Stimulated activated CD4-positive, alpha-beta T cell treated with anti-CD3 and anti-CD28 coated beads, Interleukin-15, amount 100 ng/mL, for 24 hours (primary cell): ENCODE results near the gene HPGDS.
"Not testable (repeated sequence)": the region's sequence is repeated elsewhere in the genome, so short reads cannot be mapped to it uniquely, and the experiment has no call there.

Experiments
- DNase-seq: peaks from one replicate; pipeline ENCODE4 v3.0.0-alpha.2; 2020

Gene HPGDS

GRCh38 chr4:94307231-94307871 is 35.3 kb downstream of the HPGDS start:
- DNase-seq: no peak

DNA sequence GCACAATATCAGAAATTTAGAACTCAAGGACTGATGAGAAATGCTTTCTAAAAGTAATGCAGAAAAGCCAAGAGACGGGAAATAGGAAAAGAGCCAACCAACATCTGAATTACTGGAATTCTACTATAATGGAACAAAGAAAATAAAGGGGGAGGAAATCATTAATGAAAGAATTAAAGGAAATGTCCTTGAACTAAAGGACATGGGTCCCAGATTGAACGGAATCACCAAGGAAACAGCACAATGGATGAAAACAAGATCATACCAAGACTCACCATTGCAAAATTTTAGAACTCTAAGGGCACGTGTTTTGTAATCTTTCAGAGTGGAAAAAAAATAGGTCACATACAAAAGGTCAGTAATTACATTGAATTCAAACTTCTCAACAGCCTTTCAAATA is 35.9 kb downstream of the HPGDS start:
- no peak for DNase-seq

DNA sequence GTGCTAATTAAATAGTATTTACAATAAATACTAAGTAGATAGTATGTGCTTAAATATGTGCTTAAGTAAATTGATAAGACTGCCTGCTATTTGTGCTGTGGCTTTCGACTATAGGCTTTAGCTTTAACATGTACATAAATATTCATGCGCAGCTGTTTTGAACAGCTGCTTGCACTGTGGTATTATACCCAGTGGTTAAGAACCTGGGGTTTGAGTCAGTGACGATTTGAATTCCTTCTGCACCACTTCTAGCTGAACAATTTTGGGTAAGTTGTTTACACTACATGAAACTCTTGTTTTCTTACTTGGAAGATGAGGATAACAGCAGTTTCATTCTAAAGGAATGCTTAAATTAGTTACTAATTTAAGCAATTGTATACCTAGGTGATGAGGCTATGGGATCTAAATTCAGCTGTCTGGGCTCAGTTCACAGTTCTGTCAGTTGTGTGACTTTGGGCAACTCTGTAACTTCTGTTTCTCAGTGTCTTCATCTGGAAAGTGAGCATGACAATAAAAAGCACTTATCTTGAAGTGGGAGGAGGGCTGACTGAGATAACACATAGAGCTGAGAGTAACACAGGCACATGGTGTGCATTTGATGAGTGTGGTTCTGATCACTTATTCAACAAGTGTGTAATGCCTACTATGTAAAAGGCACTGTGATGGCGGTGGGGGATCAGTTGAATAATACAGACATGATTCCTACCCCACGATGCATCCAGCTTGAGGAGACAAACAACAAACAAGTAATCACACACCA is 37.0 kb downstream of the HPGDS start:
- no peak for DNase-seq

- no peak for DNase-seq
These were observed 38.2 kb downstream of the HPGDS start for GRCh38 chr4:94304365-94304971.

- no peak for DNase-seq
These were observed 40.4 kb downstream of the HPGDS start for GRCh38 chr4:94302191-94302590.

DNA sequence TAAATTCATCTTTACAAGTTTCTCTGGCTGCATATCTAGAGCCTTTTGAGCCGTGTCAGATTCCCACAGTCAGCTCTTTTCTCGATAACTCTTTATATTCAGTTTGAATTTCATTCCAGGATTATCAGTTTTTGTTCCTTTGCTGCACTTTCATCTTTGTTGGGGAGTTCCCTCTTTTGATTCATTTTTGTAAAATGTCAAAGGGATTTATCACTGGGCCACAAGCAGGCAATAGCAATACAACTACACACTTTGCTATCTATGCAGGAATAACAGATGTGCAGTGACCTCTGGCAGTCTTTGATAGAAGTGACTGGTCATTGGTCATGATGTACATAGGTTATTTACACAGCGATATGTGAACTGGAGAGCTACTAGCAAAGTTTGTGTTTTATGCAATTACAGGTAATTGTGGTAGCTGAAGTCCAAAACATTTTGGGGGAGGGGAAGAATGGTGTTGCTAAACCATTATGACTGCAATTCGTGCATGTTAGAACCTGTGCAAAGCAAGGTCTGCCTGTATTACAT is 43.8 kb downstream of the HPGDS start:
- no peak for DNase-seq

DNA sequence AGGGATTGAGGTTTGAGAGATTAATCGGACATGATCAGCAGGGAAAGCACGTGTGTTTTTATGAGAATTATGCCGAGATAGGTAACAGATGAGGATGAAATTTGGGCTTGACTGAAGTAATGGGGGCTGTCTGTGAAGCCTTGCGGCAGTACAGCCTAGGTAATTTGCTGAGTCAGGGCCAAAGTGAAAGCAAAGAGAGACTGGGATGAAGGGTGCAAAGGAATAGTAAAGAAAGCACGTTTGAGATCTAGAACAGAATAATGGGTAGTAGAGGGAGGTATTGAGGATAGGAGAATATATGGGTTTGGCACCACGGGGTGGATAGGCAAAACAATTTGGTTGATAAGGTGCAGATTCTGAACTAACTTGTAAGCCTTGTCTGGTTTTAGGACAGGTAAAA is 47.2 kb downstream of the HPGDS start:
- not testable (repeated sequence) for DNase-seq

- not testable (repeated sequence) for DNase-seq
These were observed 48.7 kb downstream of the HPGDS start for GRCh38 chr4:94293981-94294380.

DNA sequence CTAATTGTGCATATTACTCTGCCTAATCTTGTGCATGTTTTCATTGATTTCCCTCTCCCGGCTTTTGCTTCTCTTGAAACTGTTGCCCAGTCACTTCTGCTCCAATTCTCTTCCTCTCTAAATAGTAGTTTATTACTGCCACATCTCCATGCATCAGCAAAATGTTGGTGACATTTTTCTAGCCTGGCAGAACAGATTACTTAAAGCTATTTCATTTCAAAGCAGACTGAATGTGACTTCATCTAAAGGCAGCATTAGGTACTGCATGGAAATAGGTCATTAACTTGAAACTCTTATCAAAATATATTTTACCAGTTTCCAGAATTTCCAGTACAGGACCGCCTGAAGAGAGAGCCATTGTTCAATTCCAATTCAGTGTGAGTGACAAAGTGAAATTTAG is 52.4 kb downstream of the HPGDS start:
- DNase-seq: no peak

GRCh38 chr4:94285666-94286065 is 57.0 kb downstream of the HPGDS start:
- DNase-seq: no peak

- no peak for DNase-seq
These were observed 57.7 kb downstream of the HPGDS start for GRCh38 chr4:94284889-94285288.

- DNase-seq: no peak
These were observed 63.9 kb downstream of the HPGDS start for GRCh38 chr4:94278781-94279180.

DNA sequence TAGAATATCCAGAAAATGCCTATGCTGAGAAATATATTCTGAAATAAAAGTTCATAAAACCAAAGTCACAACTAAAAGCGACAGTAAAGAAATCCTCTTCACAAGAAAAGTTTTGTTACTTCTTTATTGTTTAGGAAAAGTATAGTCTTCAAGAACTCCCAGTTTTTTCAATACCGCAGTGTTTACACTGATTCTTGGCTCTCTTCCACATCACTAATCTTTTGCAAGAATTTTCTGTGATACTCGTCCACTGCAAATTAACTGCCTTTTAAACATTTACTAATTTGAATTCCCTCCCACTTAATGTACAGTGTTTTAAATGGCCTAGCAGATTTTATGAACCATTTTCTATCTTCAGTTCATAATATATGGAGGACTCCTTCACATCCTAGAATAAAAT is 65.1 kb downstream of the HPGDS start:
- no peak for DNase-seq

- DNase-seq: no peak
These were observed 66.4 kb downstream of the HPGDS start for GRCh38 chr4:94276204-94276603.

- DNase-seq: no peak
These were observed 67.7 kb downstream of the HPGDS start for GRCh38 chr4:94274912-94275311.

GRCh38 chr4:94271248-94271647 is 71.4 kb downstream of the HPGDS start:
- DNase-seq: no peak

DNA sequence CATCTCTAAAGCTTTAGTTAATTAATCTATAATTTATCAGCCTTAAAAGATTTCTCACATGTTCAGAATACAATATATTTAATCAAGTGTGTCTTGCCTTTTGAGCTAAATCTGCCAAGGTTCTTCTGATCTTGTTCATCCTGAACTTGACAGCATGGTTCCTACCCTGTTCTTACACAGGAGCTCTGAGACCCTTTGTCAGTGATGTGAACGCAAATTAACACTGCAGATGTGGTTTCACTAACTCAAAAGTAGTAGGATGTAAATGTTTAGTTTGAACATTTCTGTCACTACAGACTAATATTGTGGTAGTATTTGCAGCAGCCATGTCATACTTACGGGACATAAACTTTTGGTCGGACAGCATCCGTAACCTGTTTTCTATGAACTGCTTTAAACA is 75.6 kb downstream of the HPGDS start:
- DNase-seq: no peak

- no peak for DNase-seq
These were observed 80.2 kb downstream of the HPGDS start for GRCh38 chr4:94262163-94263016.

DNA sequence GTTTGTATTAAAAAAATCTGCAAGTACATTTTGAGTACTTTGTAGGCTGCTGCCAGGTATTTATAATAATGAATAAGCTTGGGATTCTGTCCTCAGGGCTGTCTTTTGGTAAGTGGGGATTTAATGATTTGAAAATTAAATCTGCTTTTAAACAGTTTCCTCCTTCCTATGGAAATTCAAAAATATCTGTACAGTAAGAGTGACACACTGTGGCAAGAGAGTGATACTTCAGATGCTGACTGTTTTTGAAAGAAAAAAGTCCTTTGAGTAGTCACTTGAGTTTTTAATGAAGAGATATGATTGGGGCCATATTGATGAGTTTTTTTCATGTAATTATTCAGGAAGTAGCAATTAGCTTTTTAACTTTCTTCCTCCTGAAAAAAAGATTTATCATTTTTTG is 85.8 kb downstream of the HPGDS start:
- DNase-seq: no peak

GRCh38 chr4:94256144-94256783 is 86.4 kb downstream of the HPGDS start:
- no peak for DNase-seq

- no peak for DNase-seq
These were observed 89.6 kb downstream of the HPGDS start for GRCh38 chr4:94253036-94253435.

DNA sequence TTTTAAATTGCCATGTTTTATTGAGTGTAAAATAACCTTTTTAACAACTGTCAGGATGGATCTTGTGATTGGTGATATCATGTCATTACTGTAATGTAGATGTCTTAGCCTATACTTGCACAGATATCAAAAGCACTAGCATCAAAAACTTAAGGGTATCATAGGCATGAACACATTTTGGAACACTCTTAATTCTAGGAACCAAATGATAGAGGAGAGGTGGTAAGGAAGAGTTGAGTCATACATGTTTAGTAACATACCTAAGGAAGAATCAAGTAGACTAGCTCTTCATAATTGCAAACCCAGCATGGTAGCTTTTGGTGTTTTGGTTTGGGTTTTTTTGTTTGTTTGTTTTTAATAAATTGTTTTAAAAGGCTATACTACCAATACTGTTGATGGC is 91.5 kb downstream of the HPGDS start:
- DNase-seq: no peak
